Measurements from ENCODE around the gene CD79B.
"Not testable (repeated sequence)": the region's sequence is repeated elsewhere in the genome, so short reads cannot be mapped to it uniquely, and the experiment has no call there.

The CD79B gene

DNA sequence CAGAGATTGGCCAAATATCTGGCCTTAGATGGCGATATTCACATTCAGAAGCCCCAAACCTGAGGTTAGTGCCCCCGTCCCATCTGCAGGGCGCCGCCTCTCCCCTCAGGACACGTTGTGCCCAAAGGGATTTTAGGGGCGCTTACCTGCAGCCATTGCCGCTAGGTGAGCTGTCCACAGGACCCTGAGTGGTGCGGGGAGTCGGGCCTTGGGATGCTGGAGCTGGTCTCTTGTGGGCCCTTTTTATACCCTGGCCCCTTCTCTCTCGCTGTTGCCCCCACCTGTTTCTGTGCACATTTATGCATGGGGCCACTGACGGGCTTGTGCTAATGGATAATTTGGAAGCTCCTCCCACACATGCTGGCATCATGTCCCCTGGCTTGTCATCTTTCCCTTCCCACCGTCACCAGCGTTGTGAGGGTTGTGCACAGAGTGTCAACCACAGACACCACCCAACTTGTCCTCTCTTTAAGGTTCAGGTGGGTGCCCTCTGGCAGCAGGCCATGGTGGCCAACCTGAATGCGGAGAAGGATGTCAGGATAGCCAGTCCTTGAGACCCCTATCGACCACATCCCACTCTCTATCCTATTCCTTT lies 21.0 kb downstream of the CD79B start, which contains the start of gene CSHL1:
CSHL1 (minus strand) TSS at position 218 of the 595 bp plus-strand sequence; CDS start at position 156, 62 bp downstream.
- DNase-seq (ENCODE audit: low spot score): no peak

DNA sequence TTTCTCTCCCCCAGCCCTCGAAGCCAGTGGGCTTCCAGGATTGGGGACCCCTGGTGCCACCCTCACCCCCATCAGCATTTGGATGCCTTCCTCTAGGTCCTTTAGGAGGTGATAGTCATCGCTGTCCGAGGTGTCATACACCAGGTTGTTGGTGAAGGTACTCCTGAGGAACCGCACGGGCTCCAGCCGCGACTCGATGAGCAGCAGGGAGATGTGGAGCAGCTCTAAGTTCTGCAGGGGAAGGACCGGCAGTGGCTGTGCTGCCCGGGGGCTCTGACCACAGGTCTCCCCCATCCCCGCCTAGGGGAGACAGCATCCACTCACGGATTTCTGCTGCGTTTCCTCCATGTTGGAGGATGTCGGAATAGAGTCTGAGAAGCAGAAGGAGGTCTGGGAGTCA lies 22.0 kb downstream of the CD79B start:
- no peak for DNase-seq (ENCODE audit: low spot score)

DNA sequence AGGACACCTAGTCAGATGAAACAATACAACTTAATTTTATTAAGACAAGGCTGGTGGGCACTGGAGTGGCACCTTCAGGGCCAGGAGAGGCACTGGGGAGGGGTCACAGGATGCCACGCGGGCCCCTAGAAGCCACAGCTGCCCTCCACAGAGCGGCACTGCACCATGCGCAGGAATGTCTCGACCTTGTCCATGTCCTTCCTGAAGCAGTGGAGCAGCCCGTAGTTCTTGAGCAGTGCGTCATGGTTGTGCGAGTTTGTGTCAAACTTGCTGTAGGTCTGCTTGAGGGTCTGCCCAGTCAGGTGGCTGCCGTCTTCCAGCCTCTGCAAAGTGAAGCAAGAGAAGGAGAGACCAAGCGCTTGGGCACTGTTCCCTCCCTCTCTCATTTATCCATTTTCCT lies 22.5 kb downstream of the CD79B start:
- not testable (repeated sequence) for DNase-seq (ENCODE audit: low spot score)

DNA sequence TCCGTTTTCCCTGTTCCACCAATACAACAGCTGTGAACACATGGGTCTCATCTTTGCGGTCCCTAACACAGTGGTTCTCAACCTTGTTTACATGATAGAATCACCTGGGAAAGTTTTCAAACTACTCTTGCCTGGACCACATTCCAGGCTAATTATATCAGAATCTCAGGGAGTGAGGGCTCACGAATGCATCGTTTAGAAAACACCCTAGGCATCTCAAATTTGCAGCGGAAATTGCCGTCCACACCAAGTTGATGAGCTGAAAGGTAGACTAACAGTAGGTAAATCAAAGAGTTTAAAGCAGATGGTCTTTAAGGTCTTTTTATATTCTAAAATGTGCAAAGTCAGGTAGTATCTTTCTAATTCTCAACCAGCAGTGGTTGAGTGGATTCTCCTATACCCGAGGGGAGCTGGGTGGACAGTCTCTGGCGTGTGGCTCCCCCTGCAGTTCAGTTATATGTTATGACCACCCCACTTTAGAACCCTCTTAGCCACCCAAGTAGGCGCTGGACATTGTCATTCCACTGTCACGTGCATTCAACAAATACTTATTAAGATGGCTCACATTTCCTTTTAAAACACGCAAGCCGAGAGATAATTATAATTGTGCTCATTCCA lies 24.9 kb downstream of the CD79B start:
- peak; percentile 19 for DNase-seq (ENCODE audit: low spot score)

DNA sequence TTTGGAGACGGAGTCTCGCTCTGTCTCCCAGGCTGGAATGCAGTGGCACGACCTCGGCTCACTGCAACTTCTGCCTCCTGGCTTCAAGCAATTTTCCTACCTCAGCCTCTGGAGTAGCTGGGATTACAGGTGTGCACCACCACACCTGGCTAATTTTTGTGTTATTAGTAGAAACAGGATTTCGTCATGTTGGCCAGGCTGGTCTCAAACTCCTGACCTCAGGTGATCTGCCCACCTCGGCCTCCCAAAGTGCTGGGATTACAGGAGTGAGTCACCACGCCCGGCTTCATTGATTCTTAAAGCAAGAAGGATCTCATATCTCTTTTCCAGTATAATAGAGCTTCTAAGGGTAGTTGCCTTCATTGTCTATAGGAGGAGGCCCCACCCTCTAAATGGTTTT lies 27.3 kb downstream of the CD79B start:
- DNase-seq (ENCODE audit: low spot score): not testable (repeated sequence)

DNA sequence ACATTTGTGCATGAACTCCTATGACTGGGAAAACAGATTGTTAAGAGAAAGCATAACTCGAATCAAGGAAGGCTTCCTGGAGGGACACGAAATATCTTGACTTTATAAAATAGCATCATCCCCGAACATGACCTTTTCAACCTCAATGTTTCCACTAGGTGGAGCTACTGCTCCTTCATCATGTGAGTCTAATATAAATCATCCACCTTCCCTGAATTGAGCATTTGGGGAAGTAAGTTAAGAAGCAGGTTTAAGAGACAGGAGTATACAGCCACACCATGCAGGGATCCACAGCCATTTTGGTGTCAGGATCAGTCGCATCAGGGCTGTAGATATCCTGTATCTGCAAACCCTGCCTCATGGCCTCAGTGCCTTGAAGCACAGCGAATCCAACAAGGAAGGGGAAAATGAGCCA lies 28.3 kb downstream of the CD79B start:
- DNase-seq (ENCODE audit: low spot score): not testable (repeated sequence)

DNA sequence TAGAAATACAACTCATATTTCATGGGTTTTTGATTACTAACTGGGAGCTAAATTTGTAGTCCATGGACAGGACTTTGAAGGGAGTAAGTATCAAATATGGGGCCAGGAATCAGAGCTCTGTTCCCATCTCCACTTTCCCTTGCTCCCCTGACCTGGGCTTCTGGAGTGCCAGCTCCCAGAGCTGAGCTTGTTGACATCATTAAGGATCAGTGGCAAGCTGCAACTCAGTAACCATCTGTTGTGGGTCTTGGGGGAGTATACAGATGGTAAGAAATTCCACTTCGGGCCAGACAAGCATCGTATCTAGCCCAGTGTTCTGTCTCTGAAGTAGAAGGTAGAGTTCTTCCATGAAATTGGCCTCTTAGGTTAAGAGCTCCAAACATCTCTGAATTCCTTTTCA lies 30.2 kb downstream of the CD79B start:
- DNase-seq (ENCODE audit: low spot score): not testable (repeated sequence)

DNA sequence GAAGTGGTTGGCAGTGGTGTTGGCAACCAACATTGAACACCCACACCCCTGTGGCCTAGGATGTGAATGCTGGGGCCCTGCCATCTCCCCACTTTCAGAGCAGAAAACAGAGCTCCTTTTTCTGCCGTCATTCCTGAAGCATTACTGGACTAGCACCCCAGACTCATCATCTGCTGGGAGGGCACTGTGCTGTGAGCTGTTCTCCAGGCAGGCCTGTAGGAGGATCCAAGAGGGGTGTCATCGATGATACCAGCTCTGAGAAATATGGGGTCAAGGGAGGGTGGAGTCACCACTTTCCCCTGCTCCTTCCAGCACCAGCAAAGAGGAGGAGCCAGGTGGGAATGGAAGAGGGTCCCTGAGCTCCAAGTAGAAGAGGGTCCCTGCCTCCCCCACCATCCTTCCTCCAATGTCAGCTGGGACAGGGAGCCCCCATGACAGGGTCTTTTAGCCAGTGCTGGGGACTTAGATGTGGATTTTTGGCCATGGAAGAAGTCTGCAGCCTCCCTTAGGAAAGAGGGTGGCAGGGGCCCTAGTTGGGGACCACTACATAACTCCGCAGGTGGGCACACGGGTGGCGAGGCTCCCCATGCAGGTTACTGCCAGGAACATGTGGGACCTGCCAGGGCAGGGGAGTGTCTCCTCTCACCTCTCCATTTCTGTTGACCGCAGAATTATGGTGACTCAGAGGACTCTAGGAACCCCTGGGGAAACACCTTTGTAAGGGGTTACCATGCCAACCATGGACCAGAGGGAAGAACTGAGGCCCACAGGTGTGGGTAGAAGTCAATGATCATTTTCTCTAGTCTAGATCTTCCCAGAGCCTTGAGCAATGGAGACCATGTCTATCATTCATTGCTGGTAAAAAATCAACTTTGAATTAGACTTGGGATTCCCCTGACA lies 33.0 kb downstream of the CD79B start:
- DNase-seq (ENCODE audit: low spot score): not testable (repeated sequence)

DNA sequence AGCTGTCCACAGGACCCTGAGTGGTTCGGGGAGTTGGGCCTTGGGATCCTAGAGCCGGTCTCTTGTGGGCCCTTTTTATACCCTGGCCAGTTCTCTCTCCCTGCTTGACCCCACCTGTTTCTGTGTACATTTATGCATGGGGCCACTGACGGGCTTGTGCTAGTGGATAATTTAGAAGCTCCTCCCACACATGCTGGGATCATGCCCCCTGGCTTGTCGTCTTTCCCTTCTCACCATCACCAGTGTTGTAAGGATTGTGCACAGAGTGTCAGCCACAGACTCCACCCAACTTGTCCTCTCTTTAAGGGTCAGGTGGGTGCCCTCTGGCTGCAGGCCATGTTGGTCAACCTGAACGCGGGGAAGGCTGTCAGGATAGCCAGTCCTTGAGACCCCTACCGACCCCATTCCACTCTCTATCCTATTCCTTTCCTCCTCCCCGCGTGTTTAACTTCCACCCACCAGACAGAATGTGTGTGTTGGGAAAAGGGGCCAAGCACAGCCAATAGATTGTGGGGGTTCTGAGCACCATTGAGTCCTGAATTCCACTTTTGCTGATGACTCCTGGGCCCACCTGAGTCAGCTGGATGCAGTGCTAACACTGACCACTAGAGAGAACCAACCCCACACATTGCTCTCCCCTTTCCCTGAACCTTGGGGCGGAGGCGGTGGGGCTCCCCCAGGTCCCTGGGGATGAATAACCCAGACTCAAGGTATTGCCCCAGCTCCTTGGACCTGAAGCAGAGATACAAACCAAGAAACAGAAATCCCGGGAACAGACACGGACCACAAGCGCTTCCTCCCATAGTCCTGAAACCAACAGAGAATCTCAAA lies 35.4 kb downstream of the CD79B start, which contains the start of gene CSH1:
CSH1 (minus strand) TSS at position 51 of the 831 bp plus-strand sequence. CDS start 63 bp downstream, outside the sequence.
- not testable (repeated sequence) for DNase-seq (ENCODE audit: low spot score)

DNA sequence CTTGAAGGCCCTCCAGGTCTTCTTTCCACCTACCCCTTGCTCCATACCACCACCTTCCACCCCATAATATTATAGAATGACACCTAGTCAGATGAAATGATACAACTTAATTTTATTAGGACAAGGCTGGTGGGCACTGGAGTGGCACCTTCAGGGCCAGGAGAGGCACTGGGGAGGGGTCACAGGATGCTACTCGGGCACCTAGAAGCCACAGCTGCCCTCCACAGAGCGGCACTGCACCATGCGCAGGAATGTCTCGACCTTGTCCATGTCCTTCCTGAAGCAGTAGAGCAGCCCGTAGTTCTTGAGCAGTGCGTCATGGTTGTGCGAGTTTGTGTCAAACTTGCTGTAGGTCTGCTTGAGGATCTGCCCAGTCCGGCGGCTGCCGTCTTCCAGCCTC lies 37.3 kb downstream of the CD79B start:
- not testable (repeated sequence) for DNase-seq (ENCODE audit: low spot score)

DNA sequence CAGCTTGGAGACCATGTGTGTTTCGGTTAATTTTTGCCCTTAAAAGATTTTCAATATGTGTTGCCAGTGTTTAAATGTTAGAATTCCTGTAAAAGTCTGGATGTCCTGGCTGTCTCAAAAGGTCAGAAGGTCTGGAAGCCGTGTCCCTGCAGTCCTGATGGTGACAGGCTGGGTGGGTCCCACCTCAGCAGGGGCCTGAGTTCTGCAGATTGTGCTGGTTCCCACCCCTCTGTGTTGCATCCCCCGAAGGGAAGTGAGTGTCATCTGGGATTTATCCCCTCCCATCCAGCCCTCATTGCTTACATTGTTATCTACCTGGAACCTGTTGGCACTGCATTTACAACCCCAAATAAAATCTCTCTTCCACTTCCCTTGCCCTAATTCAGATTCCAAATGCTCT lies 38.1 kb downstream of the CD79B start:
- not testable (repeated sequence) for DNase-seq (ENCODE audit: low spot score)

DNA sequence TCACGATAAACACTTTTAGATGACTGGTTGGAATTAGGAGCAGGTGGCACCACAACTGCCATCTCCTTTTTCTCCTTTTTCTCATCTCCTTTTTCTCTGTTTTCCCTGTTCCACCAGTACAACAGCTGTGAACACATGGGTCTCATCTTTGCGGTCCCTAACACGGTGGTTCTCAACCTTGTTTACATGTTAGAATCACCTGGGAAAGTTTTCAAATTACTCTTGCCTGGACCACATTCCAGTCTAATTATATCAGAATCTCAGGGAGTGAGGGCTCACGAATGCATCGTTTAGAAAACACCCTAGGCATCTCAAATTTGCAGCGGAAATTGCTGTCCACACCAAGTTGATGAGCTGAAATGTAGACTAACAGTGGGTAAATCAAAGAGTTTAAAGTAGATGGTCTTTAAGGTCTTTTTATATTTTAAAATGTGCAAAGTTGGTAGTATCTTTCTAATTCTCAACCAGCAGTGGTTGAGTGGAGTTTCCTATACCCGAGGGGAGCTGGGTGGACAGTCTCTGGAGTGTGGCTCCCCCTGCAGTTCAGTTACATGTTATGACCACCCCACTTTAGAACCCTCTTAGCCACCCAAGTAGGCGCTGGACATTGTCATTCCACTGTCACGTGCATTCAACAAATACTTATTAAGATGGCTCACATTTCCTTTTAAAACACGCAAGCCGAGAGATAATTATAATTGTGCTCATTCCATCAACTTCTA lies 39.7 kb downstream of the CD79B start:
- not testable (repeated sequence) for DNase-seq (ENCODE audit: low spot score)

DNA sequence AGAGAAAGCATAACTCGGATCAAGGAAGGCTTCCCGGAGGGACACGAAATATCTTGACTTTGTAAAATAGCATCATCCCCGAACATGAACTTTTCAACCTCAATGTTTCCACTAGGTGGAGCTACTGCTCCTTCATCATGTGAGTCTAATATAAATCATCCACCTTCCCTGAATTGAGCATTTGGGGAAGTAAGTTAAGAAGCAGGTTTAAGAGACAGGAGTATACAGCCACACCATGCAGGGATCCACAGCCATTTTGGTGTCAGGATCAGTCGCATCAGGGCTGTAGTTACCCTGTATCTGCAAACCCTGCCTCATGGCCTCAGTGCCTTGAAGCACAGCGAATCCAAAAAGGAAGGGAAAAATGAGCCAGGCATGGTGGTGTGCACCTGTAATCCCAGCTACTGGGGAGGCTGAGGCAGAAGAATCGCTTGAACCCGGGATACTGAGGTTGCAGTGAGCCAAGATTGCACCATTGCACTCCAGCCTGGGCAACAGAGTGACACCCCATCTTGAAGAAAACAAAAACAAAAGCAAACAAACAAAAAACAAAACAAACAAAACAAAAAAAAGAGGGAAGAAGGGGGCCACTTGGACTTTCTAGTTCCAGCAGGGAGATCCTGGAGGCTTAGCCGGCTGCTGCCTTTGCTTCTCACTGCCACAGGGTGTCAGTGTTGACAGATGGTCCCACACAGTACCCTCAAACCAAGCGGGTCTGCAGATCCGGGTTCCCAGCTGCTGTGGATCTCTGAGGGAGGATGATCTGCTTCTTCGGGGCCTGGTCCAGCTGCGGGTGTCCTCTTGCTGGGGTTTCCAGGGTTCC lies 42.9 kb downstream of the CD79B start:
- DNase-seq (ENCODE audit: low spot score): peak; percentile 40

DNA sequence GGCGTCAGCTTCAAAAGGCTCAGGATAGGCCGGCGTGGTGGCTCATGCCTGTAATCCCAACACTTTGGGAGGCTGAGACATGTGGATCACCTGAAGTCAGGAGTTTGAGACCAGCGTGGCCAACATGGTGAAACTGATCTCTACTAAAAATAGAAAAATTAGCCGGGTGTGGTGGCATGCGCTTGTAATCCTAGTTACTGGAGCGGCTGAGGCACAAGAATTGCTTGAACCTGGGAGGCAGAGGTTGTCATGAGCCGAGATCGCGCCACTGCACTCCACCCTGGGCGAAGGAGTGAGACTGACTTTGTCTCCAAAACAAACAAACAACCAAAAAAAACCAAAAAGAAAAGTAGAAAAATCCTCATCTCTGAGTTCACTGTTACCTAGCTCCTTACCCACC lies 47.0 kb downstream of the CD79B start:
- DNase-seq (ENCODE audit: low spot score): not testable (repeated sequence)

DNA sequence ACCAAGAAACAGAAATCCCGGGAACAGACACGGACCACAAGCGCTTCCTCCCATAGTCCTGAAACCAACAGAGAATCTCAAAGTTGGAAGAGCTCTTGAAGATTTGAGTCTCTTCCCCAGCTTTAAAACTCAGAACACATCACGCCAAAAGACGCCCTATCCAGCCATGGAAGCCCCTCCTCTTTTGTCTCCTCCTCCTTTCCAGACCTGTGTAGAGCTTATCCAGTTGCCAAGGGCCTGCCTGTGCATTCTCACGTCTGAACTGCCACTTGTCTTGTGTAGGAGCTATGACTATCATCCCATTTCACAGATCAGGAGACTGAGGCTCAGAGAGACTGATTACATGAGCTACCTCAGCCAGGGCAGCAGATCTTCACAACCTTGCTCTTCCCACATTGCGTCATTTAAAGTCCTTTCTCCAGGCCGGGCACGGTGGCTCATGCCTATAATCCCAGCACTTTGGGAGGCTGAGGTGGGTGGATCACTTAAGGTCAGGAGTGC lies 49.5 kb downstream of the CD79B start:
- DNase-seq (ENCODE audit: low spot score): not testable (repeated sequence)

DNA sequence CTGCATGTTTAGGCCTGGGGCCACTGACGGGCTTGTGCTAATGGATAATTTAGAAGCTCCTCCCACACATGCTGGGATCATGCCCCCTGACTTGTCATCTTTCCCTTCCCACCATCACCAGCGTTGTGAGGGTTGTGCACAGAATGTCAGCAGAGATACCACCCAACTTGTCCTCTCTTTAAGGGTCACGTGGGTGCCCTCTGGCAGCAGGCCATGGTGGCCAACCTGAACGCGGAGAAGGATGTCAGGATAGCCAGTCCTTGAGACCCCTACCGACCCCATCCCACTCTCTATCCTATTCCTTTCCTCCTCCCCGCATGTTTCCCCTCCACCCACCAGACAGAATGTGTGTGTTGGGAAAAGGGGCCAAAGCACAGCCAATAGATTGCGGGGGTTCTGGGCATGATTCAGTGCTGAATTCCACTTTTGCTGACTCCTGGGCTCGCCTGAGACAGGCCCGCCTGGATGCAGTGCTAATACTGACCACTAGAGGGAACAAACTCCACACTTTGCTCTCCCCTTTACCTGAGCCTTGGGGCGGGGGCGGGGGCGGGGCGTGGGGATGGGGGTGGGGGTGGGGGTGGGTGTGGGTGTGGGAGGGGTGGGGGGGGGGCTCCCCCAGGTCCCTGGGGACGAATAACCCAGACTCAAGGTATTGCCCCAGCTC lies 50.1 kb downstream of the CD79B start, which contains the start of gene GH2:
GH2 (minus strand) TSS at position 10 of the 667 bp plus-strand sequence. CDS start 143 bp downstream, outside the sequence.
- DNase-seq (ENCODE audit: low spot score): peak; percentile 26

DNA sequence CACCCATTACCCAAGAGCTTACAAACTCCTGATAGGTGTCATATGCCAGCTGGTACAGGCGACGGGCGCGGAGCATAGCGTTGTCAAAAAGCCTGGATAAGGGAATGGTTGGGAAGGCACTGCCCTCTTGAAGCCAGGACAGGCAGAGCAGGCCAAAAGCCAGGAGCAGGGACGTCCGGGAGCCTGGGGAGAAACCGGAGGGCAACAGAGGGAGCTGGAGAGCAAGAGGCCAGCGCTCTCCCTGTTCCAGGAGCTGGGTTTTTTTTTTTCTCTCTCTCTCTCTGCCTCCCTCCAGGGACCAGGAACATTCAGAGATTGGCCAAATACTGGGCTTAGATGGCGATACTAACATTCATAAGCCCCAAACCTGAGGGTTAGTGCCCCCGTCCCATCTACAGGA lies 50.8 kb downstream of the CD79B start:
- peak; percentile 25 for DNase-seq (ENCODE audit: low spot score)

DNA sequence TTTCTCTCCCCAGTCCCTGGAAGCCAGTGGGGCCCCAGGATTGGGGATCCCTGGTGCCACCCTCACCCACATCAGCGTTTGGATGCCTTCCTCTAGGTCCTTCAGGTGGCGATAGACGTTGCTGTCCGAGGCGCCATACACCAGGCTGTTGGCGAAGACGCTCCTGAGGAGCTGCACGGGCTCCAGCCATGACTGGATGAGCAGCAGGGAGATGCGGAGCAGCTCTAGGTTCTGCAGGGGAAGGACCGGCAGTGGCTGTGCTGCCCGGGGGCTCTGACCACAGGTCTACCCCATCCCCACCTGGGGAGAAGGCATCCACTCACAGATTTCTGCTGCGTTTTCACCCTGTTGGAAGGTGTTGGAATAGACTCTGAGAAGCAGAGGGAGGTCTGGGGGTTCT lies 51.4 kb downstream of the CD79B start:
- DNase-seq (ENCODE audit: low spot score): no peak
